Measurements from ENCODE around the gene ATXN7L1.

DNA sequence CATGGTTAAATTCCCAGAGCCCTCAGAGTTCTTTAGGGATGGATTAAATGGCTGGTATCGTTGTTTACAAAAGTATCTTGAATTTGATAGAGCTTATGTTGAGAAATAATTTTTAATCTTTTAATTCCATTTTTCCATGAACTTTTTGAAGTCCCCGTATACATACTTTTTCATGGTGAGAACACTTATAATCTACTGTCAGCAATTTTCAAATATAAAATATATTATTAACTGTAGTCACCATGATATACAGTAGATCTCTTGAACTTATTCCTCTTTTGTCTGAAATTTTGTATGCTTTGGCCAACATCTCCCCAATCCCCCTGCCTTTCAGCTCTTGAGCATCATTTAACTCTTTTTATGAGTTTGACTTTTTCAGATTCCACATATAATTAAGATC is 304.5 kb downstream of the ATXN7L1 start:
- TF ChIP-seq TAF1 (IDR thresholded peaks at IDR 0.05; ENCODE audit: borderline replicate concordance, low read depth, low read length): no peak
- TF ChIP-seq POLR2A (IDR thresholded peaks at IDR 0.05; ENCODE audit: low read depth, low read length): no peak
- no peak for TF ChIP-seq POLR2AphosphoS5 (IDR thresholded peaks at IDR 0.05; ENCODE audit: low read depth, low read length)
